Effector memory CD4-positive, alpha-beta T cell (primary cell): ENCODE measurements around the gene RAD9A.

Source experiments
- DNase-seq, 3 donors: peaks; one replicate each; pipeline ENCODE4 v3.0.0-alpha.2; 2020
- H3K27ac ChIP-seq: 2 replicates; pipeline ENCODE4 v1.7.0; 2013; ENCODE audit warnings: mild to moderate bottlenecking, low read length, moderate library complexity; ENCODE audit not compliant: insufficient read depth, poor library complexity, severe bottlenecking
- H3K27me3 ChIP-seq: replicated peaks from 2 replicates; pipeline ENCODE4 v1.7.0; 2013; ENCODE audit warnings: mild to moderate bottlenecking, low read length; ENCODE audit not compliant: insufficient read depth, control insufficient read depth, poor library complexity, severe bottlenecking
- H3K36me3 ChIP-seq: 2 replicates; pipeline ENCODE4 v1.7.0; 2013; ENCODE audit warnings: mild to moderate bottlenecking, low read length, moderate library complexity; ENCODE audit not compliant: control insufficient read depth, insufficient read depth
- H3K4me1 ChIP-seq: 2 replicates; pipeline ENCODE4 v1.7.0; 2013; ENCODE audit warnings: low read length, mild to moderate bottlenecking; ENCODE audit not compliant: control insufficient read depth, insufficient read depth, poor library complexity, severe bottlenecking
- H3K4me3 ChIP-seq: 2 replicates; pipeline ENCODE4 v1.7.0; 2013; ENCODE audit warnings: low read length, low read depth, mild to moderate bottlenecking; ENCODE audit not compliant: insufficient read depth, poor library complexity, severe bottlenecking
- H3K9me3 ChIP-seq: 2 replicates; pipeline ENCODE4 v1.7.0; 2013; ENCODE audit warnings: mild to moderate bottlenecking, low read length, moderate library complexity; ENCODE audit not compliant: control insufficient read depth

The RAD9A gene

GRCh38 chr11:67369801-67370284, 21.9 kb upstream of the RAD9A start:
- Histone ChIP-seq H3K27me3 (no peaks in the 10 kb centered on the region), H3K4me3 (no peak overlapping the region), H3K27ac (no peak overlapping the region), H3K36me3 (no peaks in the 10 kb centered on the region), H3K4me1 (peaks cover 64% of the 10 kb centered on the region), H3K9me3 (no peaks in the 10 kb centered on the region)
- DNase-seq = no peak

- Histone ChIP-seq H3K27ac (no peak overlapping the region), H3K4me1 (peaks cover 61% of the 10 kb centered on the region), H3K27me3 (no peaks in the 10 kb centered on the region), H3K36me3 (no peaks in the 10 kb centered on the region), H3K4me3 (no peak overlapping the region), H3K9me3 (no peaks in the 10 kb centered on the region)
- DNase-seq = no peak
Observed at GRCh38 chr11:67370351-67371076, 21.3 kb upstream of the RAD9A start.

DNA sequence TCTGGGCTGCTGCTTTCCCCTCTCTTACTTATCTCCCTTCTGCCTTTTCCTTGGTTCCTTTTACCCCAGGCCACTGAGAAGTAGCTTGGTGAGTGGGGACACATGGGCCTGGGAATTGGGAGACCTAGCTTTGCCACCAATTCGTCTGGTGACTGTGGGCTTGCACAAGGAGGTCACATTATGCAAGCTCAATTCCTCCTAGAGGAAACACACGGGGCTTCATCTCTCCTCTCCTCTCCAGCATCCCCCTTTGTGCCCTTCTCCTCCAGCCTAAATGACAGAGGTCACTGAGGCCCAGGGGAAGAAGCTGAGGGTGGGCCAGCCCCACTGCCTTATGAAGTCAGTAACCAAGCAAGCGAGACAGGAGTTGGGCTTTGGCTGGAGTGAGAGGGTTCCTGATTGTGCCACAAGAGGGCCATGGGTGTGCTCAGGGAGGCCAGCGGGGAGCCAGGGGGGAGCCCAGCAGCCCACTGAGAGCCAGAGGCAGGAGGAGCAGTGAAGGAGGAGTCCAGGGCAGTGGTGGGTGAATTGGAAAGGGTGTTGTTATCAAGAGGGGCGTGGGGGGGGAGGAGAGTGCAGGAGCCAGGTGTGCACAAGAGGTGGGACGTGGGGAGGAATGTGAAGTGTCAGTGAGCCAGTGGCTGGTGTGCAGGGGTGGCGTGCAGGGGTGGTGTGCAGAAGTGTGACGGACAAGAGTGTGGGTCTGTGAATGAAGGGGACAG, 20.4 kb upstream of the RAD9A start:
- Histone ChIP-seq H3K4me3 (peak overlapping the region; percentile 34), H3K27me3 (no peaks in the 10 kb centered on the region), H3K9me3 (no peaks in the 10 kb centered on the region), H3K27ac (peak overlapping the region; percentile 82), H3K4me1 (peaks cover 58% of the 10 kb centered on the region), H3K36me3 (no peaks in the 10 kb centered on the region)
- no peak for DNase-seq

DNA sequence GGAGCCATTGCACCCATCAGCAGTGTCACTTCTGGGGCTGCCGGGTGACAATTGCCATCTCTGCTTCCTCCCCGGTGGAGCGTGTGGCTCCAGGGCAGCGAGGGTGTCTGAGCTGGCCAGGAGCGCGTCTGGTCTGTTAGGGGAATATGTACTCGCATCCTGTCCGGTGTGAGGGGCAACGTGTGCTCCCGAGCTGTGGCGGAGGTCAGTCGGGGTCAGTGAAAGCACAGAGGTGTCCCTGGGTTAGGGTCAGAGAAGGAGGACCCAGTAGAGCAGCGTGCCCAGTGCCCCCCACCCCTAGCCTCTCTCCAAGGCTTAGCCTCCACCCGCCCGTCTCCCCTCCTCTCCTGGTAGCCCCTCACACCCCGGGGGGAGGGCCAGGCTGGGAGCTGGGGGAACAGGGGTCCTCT, 19.9 kb upstream of the RAD9A start:
- Histone ChIP-seq H3K4me1 (peaks cover 58% of the 10 kb centered on the region), H3K27me3 (no peaks in the 10 kb centered on the region), H3K27ac (peak overlapping the region; percentile 82), H3K4me3 (peak overlapping the region; percentile 34), H3K36me3 (no peaks in the 10 kb centered on the region), H3K9me3 (no peaks in the 10 kb centered on the region)
- DNase-seq = no peak

- H3K36me3 ChIP-seq = no peaks in the 10 kb centered on the region
- H3K4me3 ChIP-seq = peak overlapping the region; percentile 76
- H3K4me1 ChIP-seq = peaks cover 58% of the 10 kb centered on the region
- peak overlapping the region; percentile 82 for H3K27ac ChIP-seq
- H3K27me3 ChIP-seq = no peaks in the 10 kb centered on the region
- no peak for DNase-seq
- no peaks in the 10 kb centered on the region for H3K9me3 ChIP-seq
Observed at GRCh38 chr11:67372321-67372992, 19.3 kb upstream of the RAD9A start.

GRCh38 chr11:67372993-67373647, 18.7 kb upstream of the RAD9A start, which contains the start of gene CLCF1:
CLCF1 (minus strand) TSS chr11:67373598; CDS start chr11:67373539, 59 bp downstream.
- Histone ChIP-seq H3K4me3 (peak within 1 kb of the TSS; percentile 76), H3K36me3 (no peaks in the 10 kb centered on the region), H3K9me3 (no peaks in the 10 kb centered on the region), H3K4me1 (peaks cover 58% of the 10 kb centered on the region), H3K27me3 (no peaks in the 10 kb centered on the region), H3K27ac (peak within 1 kb of the TSS; percentile 82)
- DNase-seq = no peak

GRCh38 chr11:67373648-67374570, 17.9 kb upstream of the RAD9A start:
- Histone ChIP-seq H3K9me3 (no peaks in the 10 kb centered on the region), H3K4me3 (peak overlapping the region; percentile 76), H3K27ac (peak overlapping the region; percentile 82), H3K36me3 (no peaks in the 10 kb centered on the region), H3K27me3 (no peaks in the 10 kb centered on the region), H3K4me1 (peaks cover 50% of the 10 kb centered on the region)
- DNase-seq = peak; percentile 81 to 85 (median 84)

- Histone ChIP-seq H3K27ac (no peak overlapping the region), H3K4me1 (peaks cover 42% of the 10 kb centered on the region), H3K4me3 (peak overlapping the region; percentile 76), H3K27me3 (no peaks in the 10 kb centered on the region), H3K9me3 (no peaks in the 10 kb centered on the region), H3K36me3 (no peaks in the 10 kb centered on the region)
- DNase-seq = no peak
Observed at GRCh38 chr11:67374571-67375281, 17.1 kb upstream of the RAD9A start.
